ENCODE results near the gene MTRF1. TPM values are rescaled to one million over a fixed set of nuclear protein-coding genes. Genes with fewer than 3 reads are reported as not detected.

The MTRF1 gene, protein sequence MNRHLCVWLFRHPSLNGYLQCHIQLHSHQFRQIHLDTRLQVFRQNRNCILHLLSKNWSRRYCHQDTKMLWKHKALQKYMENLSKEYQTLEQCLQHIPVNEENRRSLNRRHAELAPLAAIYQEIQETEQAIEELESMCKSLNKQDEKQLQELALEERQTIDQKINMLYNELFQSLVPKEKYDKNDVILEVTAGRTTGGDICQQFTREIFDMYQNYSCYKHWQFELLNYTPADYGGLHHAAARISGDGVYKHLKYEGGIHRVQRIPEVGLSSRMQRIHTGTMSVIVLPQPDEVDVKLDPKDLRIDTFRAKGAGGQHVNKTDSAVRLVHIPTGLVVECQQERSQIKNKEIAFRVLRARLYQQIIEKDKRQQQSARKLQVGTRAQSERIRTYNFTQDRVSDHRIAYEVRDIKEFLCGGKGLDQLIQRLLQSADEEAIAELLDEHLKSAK
- total RNA-seq = 9.8 and 12.9 TPM in 2 replicates
- long read RNA-seq, partial matches to known transcripts = 6 of 29 reads
- long read RNA-seq, other reads (novel, unspliced or antisense) = 22 of 29 reads

DNA sequence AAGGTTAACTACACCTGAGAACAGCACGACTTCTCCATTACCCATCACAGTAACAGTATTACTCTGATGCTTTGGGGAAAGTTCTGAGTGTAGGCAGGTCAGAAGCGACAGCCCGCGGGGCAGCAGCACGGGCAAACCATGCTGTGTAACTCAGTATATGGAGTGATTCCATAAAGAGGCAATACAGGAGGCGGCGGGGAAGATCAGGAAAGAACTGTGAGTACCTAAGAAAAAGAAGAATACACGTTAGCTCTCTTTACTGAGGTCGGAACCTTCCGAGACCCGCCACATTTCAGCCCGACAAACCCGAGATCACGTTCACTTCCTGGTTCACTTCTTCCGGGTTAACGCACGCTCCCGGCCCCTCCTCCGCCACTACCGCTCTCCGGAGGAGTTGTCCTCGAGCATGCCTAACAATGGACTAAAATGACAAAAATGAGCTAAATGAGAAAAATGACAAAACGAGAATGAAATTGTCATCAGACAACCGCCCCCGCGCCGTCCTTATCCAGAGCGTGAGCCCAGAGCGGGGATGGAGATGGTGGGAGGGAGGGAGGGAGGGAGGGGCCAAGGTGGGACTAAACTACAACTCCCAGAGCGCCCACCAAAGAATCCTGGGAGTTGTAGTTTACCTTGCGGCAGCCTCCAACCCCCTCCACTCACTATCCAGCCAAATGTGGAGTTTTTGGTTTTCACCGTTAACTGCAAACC lies at the start of gene MTRF1:
Gene MTRF1 (minus strand): TSS at position 316 of the 711 bp plus-strand sequence. CDS start 2,669 bp downstream, outside the sequence.
- Mint-ChIP-seq H3K4me1 (ENCODE audit: unreplicated experiment) (peaks cover 11% of the 10 kb centered on the region), H3K9me3 (ENCODE audit: unreplicated experiment) (no peaks in the 10 kb centered on the region), H3K36me3 (ENCODE audit: unreplicated experiment) (peaks cover 12% of the 10 kb centered on the region), H3K27me3 (ENCODE audit: unreplicated experiment) (no peaks in the 10 kb centered on the region), H3K27ac (ENCODE audit: unreplicated experiment) (peak within 1 kb of the TSS; percentile 89), H3K4me3 (ENCODE audit: unreplicated experiment) (peak within 1 kb of the TSS; percentile 98)
- peak; percentile 87 for DNase-seq (ENCODE audit: extremely low spot score, unreplicated experiment)
- TF ChIP-seq, protein P1, sequence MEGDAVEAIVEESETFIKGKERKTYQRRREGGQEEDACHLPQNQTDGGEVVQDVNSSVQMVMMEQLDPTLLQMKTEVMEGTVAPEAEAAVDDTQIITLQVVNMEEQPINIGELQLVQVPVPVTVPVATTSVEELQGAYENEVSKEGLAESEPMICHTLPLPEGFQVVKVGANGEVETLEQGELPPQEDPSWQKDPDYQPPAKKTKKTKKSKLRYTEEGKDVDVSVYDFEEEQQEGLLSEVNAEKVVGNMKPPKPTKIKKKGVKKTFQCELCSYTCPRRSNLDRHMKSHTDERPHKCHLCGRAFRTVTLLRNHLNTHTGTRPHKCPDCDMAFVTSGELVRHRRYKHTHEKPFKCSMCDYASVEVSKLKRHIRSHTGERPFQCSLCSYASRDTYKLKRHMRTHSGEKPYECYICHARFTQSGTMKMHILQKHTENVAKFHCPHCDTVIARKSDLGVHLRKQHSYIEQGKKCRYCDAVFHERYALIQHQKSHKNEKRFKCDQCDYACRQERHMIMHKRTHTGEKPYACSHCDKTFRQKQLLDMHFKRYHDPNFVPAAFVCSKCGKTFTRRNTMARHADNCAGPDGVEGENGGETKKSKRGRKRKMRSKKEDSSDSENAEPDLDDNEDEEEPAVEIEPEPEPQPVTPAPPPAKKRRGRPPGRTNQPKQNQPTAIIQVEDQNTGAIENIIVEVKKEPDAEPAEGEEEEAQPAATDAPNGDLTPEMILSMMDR (IDR thresholded peaks at IDR 0.05) = no peak

DNA sequence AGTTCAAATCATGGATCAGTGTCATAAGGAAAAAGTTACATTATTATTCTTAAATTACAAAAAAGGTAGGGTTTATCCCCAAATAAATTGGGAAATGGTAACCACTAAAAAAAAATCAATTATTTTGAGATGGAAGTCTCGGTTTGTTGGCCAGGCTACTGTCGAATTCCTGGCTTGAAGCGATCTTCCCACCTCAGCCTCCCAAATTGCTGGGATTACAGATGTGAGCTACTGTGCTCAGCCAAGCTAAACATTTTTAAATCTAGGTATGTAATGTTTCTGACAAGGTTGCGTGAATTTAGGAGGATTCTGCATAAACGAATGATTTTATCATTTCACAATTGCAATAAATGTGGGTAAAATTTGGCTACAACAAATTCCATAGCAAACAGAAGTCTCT lies 49.7 kb upstream of the MTRF1 start:
- Mint-ChIP-seq H3K27me3 (ENCODE audit: unreplicated experiment) (no peaks in the 10 kb centered on the region), H3K36me3 (ENCODE audit: unreplicated experiment) (no peaks in the 10 kb centered on the region)

DNA sequence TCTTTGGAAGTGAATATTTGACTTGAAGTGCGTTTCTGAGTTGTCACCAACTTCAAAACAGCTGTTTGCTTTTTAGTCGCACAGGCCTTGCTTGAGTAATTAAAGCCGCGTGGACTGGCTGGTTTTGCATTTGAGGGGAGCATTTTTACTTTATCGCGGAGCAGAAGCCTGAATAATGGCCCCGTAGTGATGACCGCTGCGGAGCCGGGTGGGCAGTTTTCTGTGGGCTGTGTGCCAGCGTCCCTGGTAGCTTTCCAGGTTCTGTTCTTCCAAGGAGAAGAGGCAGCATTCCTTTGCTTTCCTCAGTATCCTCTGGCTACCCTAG lies 48.8 kb upstream of the MTRF1 start:
- peaks cover 34% of the 10 kb centered on the region for H3K4me1 Mint-ChIP-seq (ENCODE audit: unreplicated experiment)
- H3K27ac Mint-ChIP-seq (ENCODE audit: unreplicated experiment) = peak overlapping the region; percentile 92
- no peaks in the 10 kb centered on the region for H3K36me3 Mint-ChIP-seq (ENCODE audit: unreplicated experiment)
- DNase-seq (ENCODE audit: extremely low spot score, unreplicated experiment) = no peak
- TF ChIP-seq, protein P1 (IDR thresholded peaks at IDR 0.05) = no peak
- no peaks in the 10 kb centered on the region for H3K27me3 Mint-ChIP-seq (ENCODE audit: unreplicated experiment)
- H3K4me3 Mint-ChIP-seq (ENCODE audit: unreplicated experiment) = peak overlapping the region; percentile 91
- no peaks in the 10 kb centered on the region for H3K9me3 Mint-ChIP-seq (ENCODE audit: unreplicated experiment)

More for the DNA sequence above, 49.7 kb upstream of the MTRF1 start:
- peak overlapping the region; percentile 91 for H3K4me3 Mint-ChIP-seq (ENCODE audit: unreplicated experiment)
- DNase-seq (ENCODE audit: extremely low spot score, unreplicated experiment) = no peak
- H3K4me1 Mint-ChIP-seq (ENCODE audit: unreplicated experiment) = peaks cover 34% of the 10 kb centered on the region
- H3K9me3 Mint-ChIP-seq (ENCODE audit: unreplicated experiment) = no peaks in the 10 kb centered on the region
- TF ChIP-seq, protein P1 (IDR thresholded peaks at IDR 0.05) = no peak
- H3K27ac Mint-ChIP-seq (ENCODE audit: unreplicated experiment) = peak overlapping the region; percentile 41

DNA sequence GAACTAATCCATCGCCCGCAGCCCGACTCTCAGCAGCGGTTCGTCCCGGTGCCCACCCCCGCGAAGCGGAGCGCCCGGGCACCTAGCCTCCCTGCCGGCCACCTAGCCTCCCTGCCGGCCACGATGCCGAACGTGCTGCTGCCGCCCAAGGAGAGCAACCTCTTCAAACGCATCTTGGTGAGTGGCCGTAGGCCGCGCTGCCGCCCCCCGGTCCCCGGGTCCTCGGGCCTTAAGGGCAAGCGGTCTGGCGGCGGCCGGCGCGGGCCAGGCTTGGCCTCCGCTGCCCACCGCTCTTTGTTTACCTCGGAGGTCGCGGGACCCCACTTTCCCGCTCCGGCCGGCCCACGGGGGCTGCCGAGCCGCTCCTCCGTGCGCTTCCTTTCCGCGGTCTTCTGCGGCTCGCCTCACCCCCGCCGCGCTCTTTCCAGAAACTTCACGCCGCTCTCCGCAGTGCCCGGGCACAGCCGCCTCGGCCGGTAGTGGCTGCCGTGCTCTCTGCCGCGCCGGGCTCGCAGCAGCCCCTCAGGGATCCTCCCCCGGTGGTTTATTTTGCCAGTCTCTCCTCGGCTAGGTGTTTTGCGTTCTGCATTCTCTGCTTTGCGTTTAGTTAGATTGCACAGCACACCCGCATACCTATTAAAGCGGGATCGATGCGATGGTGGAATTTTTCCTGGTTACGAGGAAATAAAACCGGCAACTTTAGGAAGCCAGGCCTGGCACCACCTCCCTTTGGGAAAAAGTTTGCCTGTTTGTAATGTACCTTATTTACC lies 48.2 kb upstream of the MTRF1 start:
- TF ChIP-seq, protein P1 (IDR thresholded peaks at IDR 0.05) = peak; percentile 13
- peaks cover 39% of the 10 kb centered on the region for H3K4me1 Mint-ChIP-seq (ENCODE audit: unreplicated experiment)
- H3K9me3 Mint-ChIP-seq (ENCODE audit: unreplicated experiment) = no peaks in the 10 kb centered on the region
- H3K27me3 Mint-ChIP-seq (ENCODE audit: unreplicated experiment) = no peaks in the 10 kb centered on the region
- DNase-seq (ENCODE audit: extremely low spot score, unreplicated experiment) = no peak
- H3K4me3 Mint-ChIP-seq (ENCODE audit: unreplicated experiment) = peak overlapping the region; percentile 91
- no peaks in the 10 kb centered on the region for H3K36me3 Mint-ChIP-seq (ENCODE audit: unreplicated experiment)
- peak overlapping the region; percentile 92 for H3K27ac Mint-ChIP-seq (ENCODE audit: unreplicated experiment)
